Measurements from ENCODE around the gene ATRIP. TPM values are rescaled to one million over a fixed set of nuclear protein-coding genes. Genes with fewer than 3 reads are reported as not detected.

ATRIP gene
- polyA plus RNA-seq, 1 of the 3 experiments (the other 2 are of a cell fraction), result 5.6 TPM

DNA sequence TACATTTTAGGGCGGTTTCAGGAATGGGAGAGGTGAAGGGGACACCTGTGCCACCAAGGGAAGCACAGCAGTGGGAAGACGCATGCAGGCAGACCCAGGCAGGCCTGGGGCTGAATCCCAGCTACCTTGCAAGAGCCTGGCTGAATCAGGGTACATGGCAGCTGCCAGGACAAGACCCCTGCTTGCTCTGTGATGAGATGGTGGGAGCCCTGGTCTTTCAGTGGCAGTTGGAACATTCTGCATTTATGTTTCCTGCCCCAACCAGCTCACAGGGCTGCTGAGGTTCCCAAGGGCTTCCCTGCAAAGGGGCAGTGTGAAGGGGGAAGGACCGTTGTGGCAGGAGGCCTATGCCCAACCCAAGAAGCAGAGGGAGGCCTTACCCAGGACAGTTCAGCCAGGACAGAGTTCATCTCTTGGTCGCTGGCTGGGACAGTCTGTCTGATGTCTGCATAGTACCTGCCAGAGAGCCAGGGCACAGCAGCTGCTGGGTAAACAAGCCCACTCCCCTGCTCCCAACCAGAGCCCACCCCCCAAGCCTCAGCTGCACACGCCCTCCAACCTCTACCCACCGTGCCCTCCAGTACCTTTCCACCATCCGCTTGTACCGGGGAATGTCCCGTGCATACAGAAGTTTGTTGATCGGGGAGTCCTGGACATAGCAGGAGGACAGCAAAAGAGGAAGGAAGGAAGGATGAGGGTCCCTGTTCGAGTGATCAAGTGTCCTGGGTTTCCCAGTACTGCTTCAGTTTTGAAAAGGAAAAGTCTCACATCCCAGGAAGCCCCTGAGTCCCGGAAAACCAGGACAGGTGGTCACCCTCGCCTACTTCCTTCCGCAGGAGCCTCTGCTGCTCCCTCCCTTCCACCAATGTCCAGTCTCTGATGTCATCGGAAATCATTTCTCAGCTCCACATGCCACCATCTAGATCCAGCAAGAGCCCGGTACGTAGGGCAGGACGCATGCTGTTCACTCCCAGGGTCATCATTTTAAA, 39.8 kb upstream of the ATRIP start:
- H3K4me1 ChIP-seq (ENCODE audit: control insufficient read depth in 1 of 2, insufficient read depth in 2 of 2, low read depth in 1 of 2, low read length in 1 of 2), result peaks cover 0 to 3% of the 10 kb centered on the region in 2 experiments; a peak in 1 of 4 replicates
- POLR2A ChIA-PET, result no interaction called here
- DNase-seq, result peak; percentile 9

More for the DNA sequence above, 39.8 kb upstream of the ATRIP start:
- H3K9ac ChIP-seq, result no peak overlapping the region
- CTCF ChIA-PET, result interaction anchor here (1.1 to 15.6 kb wide), 3 partner anchors 25 to 133 kb away, joined by 4 to 399 read pairs (median 7); partner anchors contain the start of gene PLXNB1
- 91% methylated on average over 17 of the region's 18 CpGs for WGBS (ENCODE audit: low lambda C conversion rate)
- no peaks in the 10 kb centered on the region for H3K79me2 ChIP-seq (ENCODE audit: insufficient read depth)
- H4K20me1 ChIP-seq (ENCODE audit: insufficient read depth), result no peaks in the 10 kb centered on the region
- H3K36me3 ChIP-seq (replicated peaks in 1 of 2; ENCODE audit: control insufficient read depth in 1 of 2, insufficient read depth in 2 of 2, low read length in 1 of 2), result peaks cover 0 to 48% of the 10 kb centered on the region in 2 experiments
- H3K27me3 ChIP-seq (ENCODE audit: insufficient read depth), result no peaks in the 10 kb centered on the region
- H3K9me3 ChIP-seq, result no peaks in the 10 kb centered on the region
- H3K4me2 ChIP-seq, result no peak overlapping the region
- H3K27ac ChIP-seq (ENCODE audit: low read depth in 2 of 2, low read length in 1 of 2), result no peak overlapping the region
- no peaks in the 10 kb centered on the region for H3K9me2 ChIP-seq
- H3K4me3 ChIP-seq (ENCODE audit: low read depth in 2 of 2, low read length in 1 of 2), result no peak overlapping the region
- H2AFZ ChIP-seq (ENCODE audit: low read depth), result no peak overlapping the region
- peaks cover 8% of the 10 kb centered on the region for H3F3A ChIP-seq (replicated peaks; ENCODE audit: insufficient read depth)
- TF ChIP-seq EP300 (IDR thresholded peaks at IDR 0.05; ENCODE audit: borderline replicate concordance in 1 of 2, low read depth in 1 of 2, low read length in 1 of 2), result no peak
- no peak for TF ChIP-seq FOSL2 (IDR thresholded peaks at IDR 0.05; ENCODE audit: borderline replicate concordance, low read depth)
- no peak for TF ChIP-seq SIN3A (IDR thresholded peaks at IDR 0.05; ENCODE audit: borderline replicate concordance, low read depth, low read length)
- TF ChIP-seq RCOR1 (IDR thresholded peaks at IDR 0.05; ENCODE audit: low read length), result no peak
- TF ChIP-seq, protein P1, sequence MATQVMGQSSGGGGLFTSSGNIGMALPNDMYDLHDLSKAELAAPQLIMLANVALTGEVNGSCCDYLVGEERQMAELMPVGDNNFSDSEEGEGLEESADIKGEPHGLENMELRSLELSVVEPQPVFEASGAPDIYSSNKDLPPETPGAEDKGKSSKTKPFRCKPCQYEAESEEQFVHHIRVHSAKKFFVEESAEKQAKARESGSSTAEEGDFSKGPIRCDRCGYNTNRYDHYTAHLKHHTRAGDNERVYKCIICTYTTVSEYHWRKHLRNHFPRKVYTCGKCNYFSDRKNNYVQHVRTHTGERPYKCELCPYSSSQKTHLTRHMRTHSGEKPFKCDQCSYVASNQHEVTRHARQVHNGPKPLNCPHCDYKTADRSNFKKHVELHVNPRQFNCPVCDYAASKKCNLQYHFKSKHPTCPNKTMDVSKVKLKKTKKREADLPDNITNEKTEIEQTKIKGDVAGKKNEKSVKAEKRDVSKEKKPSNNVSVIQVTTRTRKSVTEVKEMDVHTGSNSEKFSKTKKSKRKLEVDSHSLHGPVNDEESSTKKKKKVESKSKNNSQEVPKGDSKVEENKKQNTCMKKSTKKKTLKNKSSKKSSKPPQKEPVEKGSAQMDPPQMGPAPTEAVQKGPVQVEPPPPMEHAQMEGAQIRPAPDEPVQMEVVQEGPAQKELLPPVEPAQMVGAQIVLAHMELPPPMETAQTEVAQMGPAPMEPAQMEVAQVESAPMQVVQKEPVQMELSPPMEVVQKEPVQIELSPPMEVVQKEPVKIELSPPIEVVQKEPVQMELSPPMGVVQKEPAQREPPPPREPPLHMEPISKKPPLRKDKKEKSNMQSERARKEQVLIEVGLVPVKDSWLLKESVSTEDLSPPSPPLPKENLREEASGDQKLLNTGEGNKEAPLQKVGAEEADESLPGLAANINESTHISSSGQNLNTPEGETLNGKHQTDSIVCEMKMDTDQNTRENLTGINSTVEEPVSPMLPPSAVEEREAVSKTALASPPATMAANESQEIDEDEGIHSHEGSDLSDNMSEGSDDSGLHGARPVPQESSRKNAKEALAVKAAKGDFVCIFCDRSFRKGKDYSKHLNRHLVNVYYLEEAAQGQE (IDR thresholded peaks at IDR 0.05; ENCODE audit: low read depth, low read length), result no peak
- TF ChIP-seq, protein P2, sequence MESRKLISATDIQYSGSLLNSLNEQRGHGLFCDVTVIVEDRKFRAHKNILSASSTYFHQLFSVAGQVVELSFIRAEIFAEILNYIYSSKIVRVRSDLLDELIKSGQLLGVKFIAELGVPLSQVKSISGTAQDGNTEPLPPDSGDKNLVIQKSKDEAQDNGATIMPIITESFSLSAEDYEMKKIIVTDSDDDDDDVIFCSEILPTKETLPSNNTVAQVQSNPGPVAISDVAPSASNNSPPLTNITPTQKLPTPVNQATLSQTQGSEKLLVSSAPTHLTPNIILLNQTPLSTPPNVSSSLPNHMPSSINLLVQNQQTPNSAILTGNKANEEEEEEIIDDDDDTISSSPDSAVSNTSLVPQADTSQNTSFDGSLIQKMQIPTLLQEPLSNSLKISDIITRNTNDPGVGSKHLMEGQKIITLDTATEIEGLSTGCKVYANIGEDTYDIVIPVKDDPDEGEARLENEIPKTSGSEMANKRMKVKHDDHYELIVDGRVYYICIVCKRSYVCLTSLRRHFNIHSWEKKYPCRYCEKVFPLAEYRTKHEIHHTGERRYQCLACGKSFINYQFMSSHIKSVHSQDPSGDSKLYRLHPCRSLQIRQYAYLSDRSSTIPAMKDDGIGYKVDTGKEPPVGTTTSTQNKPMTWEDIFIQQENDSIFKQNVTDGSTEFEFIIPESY (IDR thresholded peaks at IDR 0.05; ENCODE audit: borderline replicate concordance, low read depth), result no peak
- TF ChIP-seq, protein P3, sequence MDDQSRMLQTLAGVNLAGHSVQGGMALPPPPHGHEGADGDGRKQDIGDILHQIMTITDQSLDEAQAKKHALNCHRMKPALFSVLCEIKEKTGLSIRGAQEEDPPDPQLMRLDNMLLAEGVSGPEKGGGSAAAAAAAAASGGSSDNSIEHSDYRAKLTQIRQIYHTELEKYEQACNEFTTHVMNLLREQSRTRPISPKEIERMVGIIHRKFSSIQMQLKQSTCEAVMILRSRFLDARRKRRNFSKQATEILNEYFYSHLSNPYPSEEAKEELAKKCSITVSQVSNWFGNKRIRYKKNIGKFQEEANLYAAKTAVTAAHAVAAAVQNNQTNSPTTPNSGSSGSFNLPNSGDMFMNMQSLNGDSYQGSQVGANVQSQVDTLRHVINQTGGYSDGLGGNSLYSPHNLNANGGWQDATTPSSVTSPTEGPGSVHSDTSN (IDR thresholded peaks at IDR 0.05), result no peak
- no peak for TF ChIP-seq RXRA (IDR thresholded peaks at IDR 0.05; ENCODE audit: borderline replicate concordance, low read depth)
- no peak for TF ChIP-seq JUND (IDR thresholded peaks at IDR 0.05)
- TF ChIP-seq FOXJ3 (CRISPR knock-in tag; IDR thresholded peaks at IDR 0.05), result no peak
- TF ChIP-seq, protein P4, sequence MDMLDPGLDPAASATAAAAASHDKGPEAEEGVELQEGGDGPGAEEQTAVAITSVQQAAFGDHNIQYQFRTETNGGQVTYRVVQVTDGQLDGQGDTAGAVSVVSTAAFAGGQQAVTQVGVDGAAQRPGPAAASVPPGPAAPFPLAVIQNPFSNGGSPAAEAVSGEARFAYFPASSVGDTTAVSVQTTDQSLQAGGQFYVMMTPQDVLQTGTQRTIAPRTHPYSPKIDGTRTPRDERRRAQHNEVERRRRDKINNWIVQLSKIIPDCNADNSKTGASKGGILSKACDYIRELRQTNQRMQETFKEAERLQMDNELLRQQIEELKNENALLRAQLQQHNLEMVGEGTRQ (IDR thresholded peaks at IDR 0.05; ENCODE audit: borderline replicate concordance, low read depth, low read length), result no peak
- no peak for TF ChIP-seq NFIC (IDR thresholded peaks at IDR 0.05; ENCODE audit: borderline replicate concordance)
- no peak for TF ChIP-seq POLR2AphosphoS5 (IDR thresholded peaks at IDR 0.05; ENCODE audit: low read depth, low read length)
- no peak for TF ChIP-seq FOXM1 (IDR thresholded peaks at IDR 0.05; ENCODE audit: low read depth)
- TF ChIP-seq, protein P5, sequence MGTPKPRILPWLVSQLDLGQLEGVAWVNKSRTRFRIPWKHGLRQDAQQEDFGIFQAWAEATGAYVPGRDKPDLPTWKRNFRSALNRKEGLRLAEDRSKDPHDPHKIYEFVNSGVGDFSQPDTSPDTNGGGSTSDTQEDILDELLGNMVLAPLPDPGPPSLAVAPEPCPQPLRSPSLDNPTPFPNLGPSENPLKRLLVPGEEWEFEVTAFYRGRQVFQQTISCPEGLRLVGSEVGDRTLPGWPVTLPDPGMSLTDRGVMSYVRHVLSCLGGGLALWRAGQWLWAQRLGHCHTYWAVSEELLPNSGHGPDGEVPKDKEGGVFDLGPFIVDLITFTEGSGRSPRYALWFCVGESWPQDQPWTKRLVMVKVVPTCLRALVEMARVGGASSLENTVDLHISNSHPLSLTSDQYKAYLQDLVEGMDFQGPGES (IDR thresholded peaks at IDR 0.05; ENCODE audit: low read depth, low read length), result no peak
- TF ChIP-seq MXI1 (IDR thresholded peaks at IDR 0.05; ENCODE audit: low read depth, low read length), result no peak
